Fibroblast of mammary gland (primary cell): ENCODE results near the gene HLA-DMB.

Experiments
- DNase-seq: peaks from one replicate; pipeline ENCODE4 v3.0.0-alpha.2; 2010; ENCODE audit warnings: low read depth
- H3K4me3 ChIP-seq: 2 replicates; pipeline ENCODE4 v1.5.1; 2011; ENCODE audit warnings: low read depth, mild to moderate bottlenecking, low read length, moderate library complexity; ENCODE audit not compliant: control insufficient read depth
- TF ChIP-seq, protein P1 (sequence below): conservative IDR thresholded peaks from 2 replicates; pipeline ENCODE4 v1.5.1; 2011; ENCODE audit warnings: low read depth, low read length, inconsistent platforms; ENCODE audit not compliant: control insufficient read depth, insufficient read depth

HLA-DMB gene

GRCh38 chr6:32967151-32968091 is 26.6 kb upstream of the HLA-DMB start:
- TF ChIP-seq, protein P1, sequence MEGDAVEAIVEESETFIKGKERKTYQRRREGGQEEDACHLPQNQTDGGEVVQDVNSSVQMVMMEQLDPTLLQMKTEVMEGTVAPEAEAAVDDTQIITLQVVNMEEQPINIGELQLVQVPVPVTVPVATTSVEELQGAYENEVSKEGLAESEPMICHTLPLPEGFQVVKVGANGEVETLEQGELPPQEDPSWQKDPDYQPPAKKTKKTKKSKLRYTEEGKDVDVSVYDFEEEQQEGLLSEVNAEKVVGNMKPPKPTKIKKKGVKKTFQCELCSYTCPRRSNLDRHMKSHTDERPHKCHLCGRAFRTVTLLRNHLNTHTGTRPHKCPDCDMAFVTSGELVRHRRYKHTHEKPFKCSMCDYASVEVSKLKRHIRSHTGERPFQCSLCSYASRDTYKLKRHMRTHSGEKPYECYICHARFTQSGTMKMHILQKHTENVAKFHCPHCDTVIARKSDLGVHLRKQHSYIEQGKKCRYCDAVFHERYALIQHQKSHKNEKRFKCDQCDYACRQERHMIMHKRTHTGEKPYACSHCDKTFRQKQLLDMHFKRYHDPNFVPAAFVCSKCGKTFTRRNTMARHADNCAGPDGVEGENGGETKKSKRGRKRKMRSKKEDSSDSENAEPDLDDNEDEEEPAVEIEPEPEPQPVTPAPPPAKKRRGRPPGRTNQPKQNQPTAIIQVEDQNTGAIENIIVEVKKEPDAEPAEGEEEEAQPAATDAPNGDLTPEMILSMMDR: peak; percentile 69
- peak; percentile 64 for DNase-seq

GRCh38 chr6:32964776-32965175 is 23.9 kb upstream of the HLA-DMB start:
- TF ChIP-seq, protein P1: no peak
- DNase-seq: no peak

More at GRCh38 chr6:32967151-32968091, 26.6 kb upstream of the HLA-DMB start:
- H3K4me3 ChIP-seq: peak overlapping the region; percentile 98

DNA sequence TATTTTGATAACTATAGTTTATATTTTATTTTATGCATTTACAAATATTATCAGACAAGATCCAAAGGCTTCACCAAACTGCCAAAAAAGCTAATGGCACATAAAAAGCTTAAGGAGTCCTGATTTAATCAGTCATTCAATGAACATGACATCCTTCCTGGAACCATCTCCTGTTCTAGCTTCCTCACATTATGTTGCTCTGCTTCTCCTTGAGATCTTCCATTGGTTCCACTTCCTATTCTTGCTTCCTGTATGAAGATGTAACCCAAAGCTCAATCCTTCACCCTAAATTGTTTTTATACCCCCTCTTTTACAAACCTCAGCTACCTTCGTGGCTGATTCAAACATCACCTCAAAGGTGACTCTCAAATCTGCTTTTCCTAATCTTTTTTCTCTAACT is 23.0 kb upstream of the HLA-DMB start:
- no peak for DNase-seq
- no peak overlapping the region for H3K4me3 ChIP-seq
- TF ChIP-seq, protein P1: no peak

More at GRCh38 chr6:32964776-32965175, 23.9 kb upstream of the HLA-DMB start:
- no peak overlapping the region for H3K4me3 ChIP-seq

DNA sequence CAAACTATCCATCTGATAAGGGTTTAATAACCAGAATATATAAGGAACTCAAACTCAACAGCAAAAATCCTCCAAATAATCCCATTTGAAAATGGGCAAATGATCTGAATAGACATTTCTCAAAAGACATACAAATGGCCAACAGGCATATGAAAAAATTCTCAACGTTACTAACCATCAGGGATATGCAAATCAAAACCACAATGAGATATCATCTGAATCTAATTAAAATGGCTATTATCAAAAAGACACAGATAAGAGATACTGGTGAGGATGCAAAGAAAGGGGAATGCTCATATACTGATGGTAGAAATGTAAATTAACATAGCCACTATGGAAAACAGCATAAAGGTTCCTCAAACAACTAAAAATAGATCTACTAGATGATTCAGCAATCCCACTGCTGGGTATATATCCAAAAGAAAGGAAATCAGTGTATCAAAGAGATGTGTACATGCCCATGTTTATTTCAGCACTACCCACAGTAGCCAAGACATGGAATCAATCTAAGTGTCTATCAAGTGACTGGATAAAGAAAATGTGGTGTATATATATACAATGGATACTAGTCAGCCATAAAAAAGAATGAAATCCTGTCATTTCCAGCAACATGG is 21.5 kb upstream of the HLA-DMB start:
- no peak overlapping the region for H3K4me3 ChIP-seq
- TF ChIP-seq, protein P1: no peak
- DNase-seq: no peak

- DNase-seq: no peak
- no peak overlapping the region for H3K4me3 ChIP-seq
- TF ChIP-seq, protein P1: no peak
Observed at GRCh38 chr6:32960563-32960962, 19.7 kb upstream of the HLA-DMB start.

- DNase-seq: no peak
- TF ChIP-seq, protein P1: no peak
- H3K4me3 ChIP-seq: no peak overlapping the region
Observed at GRCh38 chr6:32956176-32956575, 15.3 kb upstream of the HLA-DMB start.
